HepG2 (cell line): Measurements from ENCODE around the gene HBEGF. TPM values are rescaled to one million over a fixed set of nuclear protein-coding genes. Genes with fewer than 3 reads are reported as not detected.

Source experiments
- ATAC-seq: fragments of 200-7000 bp; cut with Tn5 transposase; 3 replicates; pipeline ENCODE4 v1.9.1; 2020; ENCODE audit warnings: mild to moderate bottlenecking, moderate library complexity
- BruUV-seq: library from RNA; stranded (reverse); fragments of 400-500 nt; replicated peaks from 2 replicates; lab custom pipeline; 2021; lab: Mats Ljungman, UMichigan
- CTCF ChIA-PET: fragments of 300-600 bp; formaldehyde crosslinking; extraction: SDS; loops from one replicate; lab custom pipeline; 2021; ENCODE audit warnings: low total read pairs, inconsistent platforms, low intra/inter-chr PET ratio; lab: Yijun Ruan, JAX
- POLR2A ChIA-PET: fragments of 350-600 bp; sonication (Branson Sonifier 250); formaldehyde crosslinking; loops from one replicate; lab custom pipeline; 2020; ENCODE audit warnings: antibody characterized with exemption, inconsistent platforms; lab: Yijun Ruan, JAX
- DNase-seq: peaks from one replicate; pipeline ENCODE4 v3.0.0-alpha.2; 2015; ENCODE audit warnings: low spot score
- FAIRE-seq: peaks from 3 replicates; lab custom pipeline; 2011; peaks lifted over from hg19 to GRCh38; lab: Jason Lieb, UNC
- H2AFZ ChIP-seq: one replicate; pipeline ENCODE4 v1.6.1; 2011; ENCODE audit warnings: low read length, inconsistent platforms
- H3K27ac ChIP-seq: fragments of 300-600 bp; 3 replicates; pipeline ENCODE4 v1.8.0; 2011; ENCODE audit warnings: mixed run types, mild to moderate bottlenecking, mixed read lengths, low read length, inconsistent platforms; ENCODE audit not compliant: insufficient read depth; ENCODE audit errors: extremely low read length
- H3K27me3 ChIP-seq, 2 experiments: fragments of 200-600 bp in 1 of 2; 2 replicates in 1 of 2; 3 replicates in 1 of 2; pipeline versions ENCODE4 v1.6.0 to v1.8.0; 2011; ENCODE audit warnings: low read length in 2 of 2, mild to moderate bottlenecking in 2 of 2, moderate library complexity in 2 of 2, inconsistent platforms in 1 of 2; ENCODE audit not compliant: insufficient read depth in 2 of 2, control insufficient read depth in 1 of 2
- H3K36me3 ChIP-seq, 2 experiments: fragments of 200-600 bp in 1 of 2; replicated peaks in 1 of 2; 2 replicates in 1 of 2; 3 replicates in 1 of 2; pipeline versions ENCODE4 v1.5.1 to v1.8.0; 2011; ENCODE audit warnings: low read length in 2 of 2, inconsistent platforms in 1 of 2; ENCODE audit not compliant: insufficient read depth in 2 of 2, control insufficient read depth in 1 of 2
- H3K4me1 ChIP-seq: 2 replicates; pipeline ENCODE4 v1.5.1; 2012; ENCODE audit warnings: low read length, inconsistent platforms; ENCODE audit not compliant: insufficient read depth
- H3K4me2 ChIP-seq: 2 replicates; pipeline ENCODE4 v1.6.0; 2011; ENCODE audit warnings: low read depth, low read length, inconsistent platforms
- H3K4me3 ChIP-seq, 3 experiments: fragments of 200-600 bp in 1 of 3; sonication (generic), shearing (Covaris generic) in 1 of 3; replicated peaks in 1 of 3; 2 replicates each; pipeline ENCODE4 v1.5.1; 2011 to 2016; ENCODE audit warnings: low read length in 3 of 3, inconsistent platforms in 2 of 3, low read depth in 2 of 3, mild to moderate bottlenecking in 2 of 3, control low read depth in 1 of 3, mixed read lengths in 1 of 3; ENCODE audit not compliant: insufficient read depth in 1 of 3
- H3K79me2 ChIP-seq: one replicate; pipeline ENCODE4 v1.6.1; 2011; ENCODE audit warnings: low read length, inconsistent platforms; ENCODE audit not compliant: insufficient read depth
- H3K9ac ChIP-seq: 2 replicates; pipeline ENCODE4 v1.6.0; 2011; ENCODE audit warnings: mild to moderate bottlenecking, low read depth, low read length, inconsistent platforms; ENCODE audit not compliant: insufficient read depth
- H3K9me3 ChIP-seq: 2 replicates; pipeline ENCODE4 v1.5.1; 2012; ENCODE audit warnings: mild to moderate bottlenecking, low read length
- H4K20me1 ChIP-seq: 2 replicates; pipeline ENCODE4 v1.6.0; 2011; ENCODE audit warnings: inconsistent platforms, mild to moderate bottlenecking, low read length, moderate library complexity; ENCODE audit not compliant: insufficient read depth
- BATF2 ChIP-seq: sonication (generic); formaldehyde crosslinking; IDR thresholded peaks from 2 replicates; pipeline ENCODE4 v1.8.0; 2022; ENCODE audit warnings: mild to moderate bottlenecking, missing genetic modification reagents, moderate library complexity
- GATAD1 ChIP-seq: IDR thresholded peaks from 2 replicates; pipeline ENCODE4 v1.6.1; 2016; ENCODE audit warnings: missing genetic modification reagents, missing compliant biosample characterization
- HNRNPH1 ChIP-seq: fragments of 200-400 bp; formaldehyde crosslinking; optimal IDR thresholded peaks from 2 replicates; pipeline ENCODE3; 2017; ENCODE audit warnings: mild to moderate bottlenecking, low read depth, low read length
- KDM2A ChIP-seq: sonication (generic); formaldehyde crosslinking; IDR thresholded peaks from 2 replicates; pipeline ENCODE4 v1.4.0; 2020; ENCODE audit warnings: low read depth, missing genetic modification reagents, borderline replicate concordance
- MED13 ChIP-seq: sonication (generic); formaldehyde crosslinking; IDR thresholded peaks from 2 replicates; pipeline ENCODE4 v1.5.0; 2020; ENCODE audit warnings: missing genetic modification reagents
- MXI1 ChIP-seq: IDR thresholded peaks from 3 replicates; pipeline ENCODE4 v1.6.1; 2012; ENCODE audit warnings: low read depth, low read length, inconsistent platforms, borderline replicate concordance
- PHF5A ChIP-seq: IDR thresholded peaks from one replicate; pipeline ENCODE4 v1.6.1; 2018; ENCODE audit warnings: low read depth, missing genetic modification reagents; ENCODE audit not compliant: unreplicated experiment
- POGK ChIP-seq: sonication (generic); formaldehyde crosslinking; conservative IDR thresholded peaks from 2 replicates; pipeline ENCODE4 v1.8.0; 2022; ENCODE audit warnings: mild to moderate bottlenecking, moderate library complexity, missing genetic modification reagents
- PREB ChIP-seq: sonication (generic); formaldehyde crosslinking; IDR thresholded peaks from 2 replicates; pipeline ENCODE4 v1.4.0; 2020; ENCODE audit warnings: missing genetic modification reagents
- SRSF4 ChIP-seq: fragments of 200-400 bp; formaldehyde crosslinking; IDR thresholded peaks from one replicate; pipeline ENCODE4 v1.6.1; 2018; ENCODE audit warnings: mild to moderate bottlenecking, low read depth, low read length, moderate library complexity; ENCODE audit not compliant: poor library complexity, severe bottlenecking
- ZNF280D ChIP-seq: sonication (generic); formaldehyde crosslinking; IDR thresholded peaks from 2 replicates; pipeline ENCODE4 v1.5.1; 2020; ENCODE audit warnings: mild to moderate bottlenecking, missing genetic modification reagents
- ZNF800 ChIP-seq: sonication (generic); formaldehyde crosslinking; IDR thresholded peaks from 2 replicates; pipeline ENCODE4 v1.4.0; 2020; ENCODE audit warnings: missing genetic modification reagents
- WGBS: methylation state at CpG from one replicate; pipeline ENCODE4 v1.1.6; 2017; ENCODE audit warnings: low lambda C conversion rate; 5-methylcytosine and 5-hydroxymethylcytosine counted together
- in situ Hi-C: cut with HindIII; loops from 2 replicates; pipeline ENCODE4 v1.10.0; 2017; ENCODE audit warnings: low pct_unique_long_range_greater_than_20kb; ENCODE audit not compliant: extremely low pct_ligation_motif_present
- intact Hi-C: fragments of 100-400 bp; cut with micrococcal nuclease; formaldehyde crosslinking; loops from one replicate; pipeline ENCODE4 v1.10.0; 2022; ENCODE audit not compliant: unreplicated experiment
- polyA plus RNA-seq, 8 experiments: library from polyadenylated mRNA; depleted of rRNA in 3 of 8; stranded (reverse) in 7 of 8; unstranded in 1 of 8; fragments of >200 nt; fragmentation: Illumina TruSeq in 4 of 8; extraction: Trizol in 4 of 8; gene quantifications; 2 replicates each; pipeline versions ENCODE4 v1.2.1 to v1.2.3, GENCODE V29; 2011 to 2016; ENCODE audit warnings: low read depth in 4 of 8, missing spikeins in 1 of 8, mixed read lengths in 1 of 8; ENCODE audit not compliant: insufficient read depth in 1 of 8
- total RNA-seq, 5 experiments: library from RNA; depleted of rRNA; stranded (reverse); fragments of >200 nt; fragmentation: Illumina TruSeq; extraction: Trizol; gene quantifications; 2 replicates each; pipeline ENCODE4 v1.2.3, GENCODE V29; 2016; ENCODE audit warnings: low read depth in 1 of 5

The HBEGF gene
- total and polyA plus RNA-seq, 2 of the 13 experiments (the other 11 are each of a cell fraction or from before 2014, with no cell fraction given) = 1.7 to 5.0 TPM

GRCh38 chr5:140347360-140347759 lies 957 bp upstream of the HBEGF start (continued):
- TF ChIP-seq ZNF800 (CRISPR knock-in tag) (no peak), MED13 (no peak), ZNF280D (no peak)

- peak overlapping the region; percentile 99 for H3K4me2 ChIP-seq
- 0 out of 5 replicates have a peak, but pooled peaks cover 0 to 7% of the 10 kb centered on the region in 2 experiments for H3K27me3 ChIP-seq
- in situ Hi-C loops = no loop called here
- ChIA-PET CTCF (interaction anchor here (0.7 to 1.8 kb wide), 2 partner anchors 12 to 101 kb away, joined by 4 to 6 read pairs; no protein-coding TSS in a partner anchor), POLR2A (interaction anchor here (0.9 to 2.3 kb wide), 25 partner anchors 9 to 365 kb away, joined by 3 to 19 read pairs (median 5); partner anchors contain the start of genes ANKHD1, CYSTM1, PFDN1 and TMCO6)
- H3K36me3 ChIP-seq = peaks cover 0 to 3% of the 10 kb centered on the region in 2 experiments; a peak in 3 of 5 replicates
- H4K20me1 ChIP-seq = no peaks in the 10 kb centered on the region
- H2AFZ ChIP-seq = no peak overlapping the region
- peak; percentile 35 for DNase-seq
- FAIRE-seq = no peak
- intact Hi-C loops = loop anchor here (1.0 to 5.0 kb wide), 5 partner anchors 18 to 174 kb away; no protein-coding TSS in a partner anchor
- H3K4me1 ChIP-seq = peaks cover 60% of the 10 kb centered on the region
- WGBS = no CpG with 5 or more reads among the region's 35 CpGs
- ATAC-seq = peak; percentile 80
- BruUV-seq = no TSS peak
- H3K27ac ChIP-seq = no peak overlapping the region
- H3K9me3 ChIP-seq = no peaks in the 10 kb centered on the region
- H3K79me2 ChIP-seq = no peaks in the 10 kb centered on the region
- peak overlapping the region; percentile 71; the same call in 1 of the 2 replicates for H3K9ac ChIP-seq
- H3K4me3 ChIP-seq = peak overlapping the region; percentile 62 to 81 (median 81)
- TF ChIP-seq PHF5A (CRISPR knock-in tag) (no peak), MXI1 (peak; percentile 10; the same call in 1 of the 3 replicates), HNRNPH1 (no peak), GATAD1 (no peak), SRSF4 (no peak), PREB (CRISPR knock-in tag) (no peak), KDM2A (CRISPR knock-in tag) (peak; percentile 51; the same call in 1 of the 2 replicates), BATF2 (CRISPR knock-in tag) (no peak), POGK (CRISPR knock-in tag) (peak; percentile 64; the same call in 1 of the 2 replicates)
These were observed 470 bp downstream of the HBEGF start for GRCh38 chr5:140345919-140346347.
